HL-60/S4 treated with retinoic acid at 250 ng/mL for 4 days and 3 days (cell line): Measurements from ENCODE around the gene HILPDA.

ENCODE experiments used
- in situ Hi-C: fragments of 300-500 bp; cut with MboI; formaldehyde crosslinking; loops from 2 replicates; pipeline ENCODE4 v1.7.0; 2022; ENCODE audit warnings: low sequenced_read_pairs

Gene HILPDA, protein sequence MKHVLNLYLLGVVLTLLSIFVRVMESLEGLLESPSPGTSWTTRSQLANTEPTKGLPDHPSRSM

DNA sequence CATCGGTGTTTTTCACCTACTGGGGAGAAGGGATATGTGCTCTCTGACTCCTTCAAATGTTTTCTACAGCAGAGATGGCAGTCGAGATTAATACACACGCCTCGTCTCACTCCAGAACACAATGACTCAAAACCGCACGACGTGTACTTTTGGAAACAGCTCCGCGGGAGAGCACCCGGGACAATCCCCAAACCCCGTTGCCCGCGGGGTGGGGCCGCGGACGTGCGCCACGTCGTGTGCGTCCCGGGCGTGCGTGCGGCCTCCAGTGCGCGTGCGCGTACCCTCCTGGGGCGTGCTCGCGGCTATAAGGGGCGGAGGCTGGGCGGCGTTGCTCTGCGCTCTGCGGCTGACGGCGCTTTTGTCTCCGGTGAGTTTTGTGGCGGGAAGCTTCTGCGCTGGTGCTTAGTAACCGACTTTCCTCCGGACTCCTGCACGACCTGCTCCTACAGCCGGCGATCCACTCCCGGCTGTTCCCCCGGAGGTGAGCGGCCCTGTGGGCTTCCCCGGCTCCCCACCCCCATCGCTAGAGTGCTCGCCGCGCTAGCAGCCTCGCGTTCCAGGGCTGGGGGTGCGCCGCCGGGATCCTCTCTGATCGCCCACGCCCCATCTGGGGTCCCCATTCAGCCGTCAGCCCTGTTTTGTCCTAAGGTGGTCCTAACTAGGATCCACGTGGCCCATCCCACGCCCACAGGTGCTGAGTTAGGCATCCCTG lies at the start of gene HILPDA:
Gene HILPDA, plus strand, starts transcription at position 336 of the 712 bp plus-strand sequence. CDS start 1,391 bp downstream, outside the sequence.
- in situ Hi-C loops = no loop called here

DNA sequence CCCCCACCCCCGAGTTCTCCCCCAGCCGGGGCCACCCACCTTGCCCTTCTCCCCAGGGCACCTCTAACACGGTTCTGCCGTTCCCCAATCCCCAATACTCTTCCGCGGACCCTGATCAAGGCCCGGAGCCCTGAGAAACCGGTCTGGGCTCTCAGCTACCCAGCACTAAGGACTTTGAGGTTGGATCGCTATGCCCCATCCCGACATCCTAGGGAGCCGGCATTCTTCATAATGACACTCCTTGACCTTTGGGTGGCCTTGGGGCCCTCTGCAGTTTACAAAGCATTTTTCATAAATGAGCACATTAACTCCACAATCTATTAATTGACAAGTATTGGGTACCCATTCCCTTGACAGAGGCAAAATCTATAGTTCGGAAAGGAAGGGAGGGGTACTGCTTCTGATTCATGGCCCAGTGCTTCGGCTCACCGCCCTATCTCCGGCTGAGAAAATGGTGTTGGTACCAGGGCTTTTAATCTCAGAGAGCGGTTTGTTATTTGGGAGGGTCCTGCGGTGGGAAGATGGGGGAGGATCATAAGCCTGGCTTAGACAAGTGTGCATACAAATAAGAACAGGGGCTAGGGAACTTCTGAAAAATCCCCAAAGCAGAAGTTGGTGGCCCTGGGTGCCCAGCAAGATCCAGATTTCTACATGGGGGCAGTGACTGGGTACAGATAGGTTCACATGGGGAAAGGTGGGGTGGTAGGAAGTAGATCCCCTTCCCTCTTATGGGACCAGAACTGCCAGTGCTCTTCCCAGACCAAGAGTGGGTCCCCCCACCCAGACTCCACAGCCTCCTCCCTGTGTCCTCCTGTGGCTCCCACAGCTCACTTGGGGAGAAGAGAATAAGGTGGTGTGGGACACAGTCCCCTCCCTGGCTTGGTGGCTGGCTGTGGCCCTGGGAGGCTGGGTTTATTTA lies 49.1 kb upstream of the HILPDA start:
- in situ Hi-C loops = no loop called here

DNA sequence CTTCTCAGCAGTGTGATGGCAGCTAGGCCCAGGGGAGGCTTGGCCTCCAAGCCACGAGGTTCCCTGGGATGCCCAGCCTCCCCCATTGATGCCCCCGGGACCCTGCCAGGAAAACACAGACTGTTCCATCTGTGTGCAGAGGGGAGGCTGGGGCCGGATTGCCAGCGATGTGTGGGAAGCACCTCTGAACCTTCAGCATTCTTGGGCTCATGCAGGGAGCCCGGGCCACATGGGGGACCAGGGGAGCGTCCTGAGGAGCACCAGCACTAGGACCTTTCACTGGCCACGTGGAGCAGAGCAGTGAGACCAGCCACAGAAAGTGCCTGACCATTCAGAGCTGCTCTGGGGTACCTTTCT lies 48.5 kb upstream of the HILPDA start:
- in situ Hi-C loops = no loop called here

DNA sequence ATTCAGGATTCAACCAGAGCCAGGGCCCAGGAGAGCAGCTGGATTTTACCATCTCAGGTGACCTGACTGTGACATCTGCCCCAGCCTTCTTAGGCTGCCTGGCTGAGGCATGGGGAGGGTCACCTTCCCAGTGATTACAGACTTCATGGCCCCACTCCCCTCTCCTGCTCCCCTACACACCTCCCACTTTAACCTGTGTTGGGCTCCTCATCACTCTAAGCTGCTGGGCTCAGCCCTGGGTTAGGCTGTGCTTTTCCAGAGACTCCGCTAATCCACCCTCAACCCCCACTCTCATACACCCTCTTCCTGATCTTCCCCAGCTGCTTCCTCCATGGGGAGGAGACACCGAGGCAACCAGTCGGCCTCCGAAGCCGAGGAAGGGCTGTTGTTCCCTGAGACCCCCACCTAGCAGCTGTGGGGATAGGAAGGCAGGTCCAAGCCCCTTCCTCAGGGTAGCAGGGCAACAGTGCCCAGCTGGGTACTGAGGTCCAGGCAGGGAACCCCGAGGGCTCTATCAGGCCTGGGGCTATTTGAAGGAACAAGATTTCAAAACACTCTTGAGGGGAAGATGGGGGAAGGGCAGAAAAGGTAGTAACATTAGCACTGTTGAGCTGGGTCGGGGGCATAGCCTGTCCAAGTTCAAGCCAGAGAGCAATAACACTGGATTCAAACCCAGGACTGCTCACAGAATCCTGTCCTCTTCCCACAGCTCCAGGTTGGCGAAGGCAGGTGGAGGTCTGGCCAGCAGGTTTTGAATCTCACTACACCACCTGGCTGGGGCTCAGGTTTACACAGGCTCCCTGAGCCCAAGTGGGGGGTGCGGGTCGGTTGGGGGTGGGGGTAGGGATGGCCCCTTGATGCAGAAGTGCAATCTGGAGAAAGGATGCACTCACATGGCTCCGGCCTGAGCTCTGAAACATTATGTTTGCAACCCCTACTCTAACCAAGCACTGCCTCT lies 47.6 kb upstream of the HILPDA start:
- in situ Hi-C loops = no loop called here

DNA sequence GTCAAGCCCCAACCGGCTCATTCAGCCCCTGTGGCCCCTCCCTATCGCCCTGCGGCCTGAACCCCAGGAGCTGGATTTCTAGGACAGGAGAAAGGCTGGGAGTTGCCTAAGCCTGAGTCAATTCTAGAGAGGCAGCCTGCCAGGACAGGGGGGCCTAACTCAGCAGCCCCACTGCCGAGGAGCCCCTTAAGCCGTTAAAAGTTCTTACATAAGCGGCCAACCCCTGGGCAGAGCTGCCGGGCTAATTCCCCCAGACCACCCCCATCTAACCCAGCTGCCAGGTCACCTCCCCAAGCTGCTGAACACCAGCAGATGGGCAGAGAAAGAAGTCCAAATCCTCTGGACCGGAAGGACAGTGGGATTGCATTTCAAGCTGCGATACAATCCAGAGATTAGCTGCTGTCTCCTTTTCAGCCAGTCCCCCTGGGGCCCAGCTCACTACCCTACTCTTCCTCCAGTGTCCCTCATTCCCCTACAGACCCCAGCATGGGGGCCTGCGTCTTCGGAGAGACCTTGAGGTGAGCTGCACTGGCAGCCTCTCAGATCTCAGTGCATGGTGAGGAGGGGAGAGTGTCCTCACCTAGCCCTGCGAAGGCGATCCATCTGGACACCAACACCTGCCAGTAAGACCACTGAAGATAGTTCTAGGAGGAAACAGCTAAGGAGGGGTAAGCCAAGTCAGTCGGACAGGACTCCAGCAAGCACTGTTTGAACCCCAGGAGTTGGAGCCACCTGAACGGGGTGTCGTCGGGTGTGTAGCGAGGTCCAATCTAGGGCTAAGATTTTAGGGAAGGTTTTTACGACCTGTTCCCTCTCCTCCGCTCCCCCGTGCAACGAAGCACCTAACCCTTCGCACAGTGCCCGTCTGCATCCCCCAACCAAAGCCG lies 46.7 kb upstream of the HILPDA start:
- in situ Hi-C loops = no loop called here

DNA sequence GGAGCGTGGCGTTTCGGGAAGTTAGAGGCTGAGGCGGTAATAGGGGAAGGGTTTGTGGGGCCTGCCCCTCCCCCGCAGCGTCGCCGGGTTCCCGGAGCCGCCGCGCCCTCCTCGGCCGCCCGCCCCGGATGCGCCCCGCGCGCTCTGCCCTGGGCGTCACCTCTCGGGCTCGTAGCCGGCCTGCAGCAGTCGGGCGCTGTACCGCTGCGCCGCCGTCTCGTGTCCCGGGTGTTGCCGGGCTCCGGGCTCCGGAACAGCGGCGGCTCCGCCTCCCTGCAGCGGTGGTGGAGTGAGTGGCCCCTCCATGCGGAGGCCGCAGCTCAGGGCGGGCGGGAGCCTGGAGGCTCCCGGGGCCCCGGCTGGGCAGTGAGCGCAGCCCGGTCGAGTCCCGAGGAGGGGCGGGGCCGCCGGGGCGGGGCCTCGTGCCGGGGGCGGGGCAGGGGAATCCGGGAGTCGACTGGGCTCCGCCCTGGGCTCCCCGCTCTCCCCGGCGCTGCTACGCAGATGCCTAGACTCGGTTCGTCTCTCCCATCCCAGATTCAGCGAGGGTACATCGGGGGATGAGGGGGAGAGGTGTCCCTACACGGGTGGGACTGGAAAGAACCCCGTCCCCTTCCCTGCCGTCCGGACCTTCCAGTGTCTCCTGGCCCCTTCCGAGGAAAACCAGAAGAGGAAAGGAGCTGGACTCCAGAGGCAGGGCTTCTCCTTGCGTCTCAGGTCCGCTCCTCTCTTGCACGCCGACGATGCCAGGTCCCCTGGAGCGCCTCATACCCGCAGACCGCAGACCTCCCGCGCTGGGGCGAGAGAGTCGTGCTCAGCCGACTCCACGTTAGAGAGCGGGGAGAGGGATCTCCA lies 45.9 kb upstream of the HILPDA start, which contains the start of gene IMPDH1:
Gene IMPDH1, minus strand, starts transcription at position 387 of the 855 bp plus-strand sequence. Its CDS starts 81 bp downstream, at position 306.
- in situ Hi-C loops = no loop called here

DNA sequence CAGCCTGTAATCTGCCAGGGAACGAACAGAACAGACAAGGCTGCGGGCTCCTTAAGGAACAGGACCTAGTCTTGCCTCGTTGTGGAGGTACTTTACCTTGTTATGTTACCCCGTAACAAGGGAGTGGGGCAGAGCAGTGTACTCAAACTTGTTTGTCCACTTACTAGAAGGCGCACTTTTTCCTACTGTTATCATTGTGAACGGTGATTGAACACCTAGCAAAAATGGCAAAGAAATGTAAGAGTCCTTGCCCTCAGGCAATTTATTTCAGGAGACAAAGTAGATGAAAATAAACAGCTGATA lies 45.3 kb upstream of the HILPDA start:
- in situ Hi-C loops = no loop called here

DNA sequence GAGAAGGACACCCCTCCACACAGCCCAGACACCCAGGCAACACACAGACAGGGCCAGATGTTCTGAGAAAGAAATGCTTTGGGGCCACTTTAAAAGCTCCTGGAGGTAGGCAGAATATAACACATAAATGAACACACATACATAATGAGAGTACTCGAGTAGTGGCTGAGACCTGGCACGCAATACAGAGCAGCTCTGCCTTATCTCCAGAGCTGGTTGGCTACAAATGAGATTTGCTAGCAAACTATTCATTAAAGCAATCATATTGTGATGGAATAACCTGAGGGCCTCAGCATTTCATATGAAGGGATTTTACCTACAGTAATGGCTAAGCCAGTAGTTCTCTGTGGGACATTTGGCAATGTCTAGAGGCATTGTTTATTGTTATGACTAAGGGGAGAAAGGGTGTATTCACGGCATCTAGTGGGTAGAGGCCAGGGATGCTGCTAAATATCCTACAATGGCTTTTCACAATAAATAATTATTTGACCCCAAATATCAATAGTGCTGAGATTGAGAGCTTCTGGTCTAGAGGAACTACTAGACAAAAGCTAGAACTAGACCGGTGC lies 40.4 kb upstream of the HILPDA start:
- in situ Hi-C loops = no loop called here

DNA sequence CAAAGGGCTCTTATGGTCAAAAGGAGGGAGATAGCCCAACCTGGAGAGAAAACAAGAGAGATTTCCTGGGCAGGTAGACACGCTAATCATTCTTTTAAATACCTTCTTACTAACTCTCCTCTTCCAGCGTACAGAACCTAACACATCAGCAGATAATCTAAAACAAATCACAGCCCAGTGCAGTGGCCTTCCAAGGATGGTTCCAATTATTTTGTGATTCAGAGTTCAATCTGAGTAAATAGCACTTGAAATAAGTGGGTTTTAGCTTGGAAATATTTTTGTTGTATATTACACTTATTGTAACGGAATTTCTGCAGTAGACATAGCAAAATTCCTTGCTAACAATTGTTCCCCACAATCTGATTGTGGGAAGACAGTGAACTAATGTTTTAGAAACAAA lies 38.6 kb upstream of the HILPDA start:
- in situ Hi-C loops = no loop called here

DNA sequence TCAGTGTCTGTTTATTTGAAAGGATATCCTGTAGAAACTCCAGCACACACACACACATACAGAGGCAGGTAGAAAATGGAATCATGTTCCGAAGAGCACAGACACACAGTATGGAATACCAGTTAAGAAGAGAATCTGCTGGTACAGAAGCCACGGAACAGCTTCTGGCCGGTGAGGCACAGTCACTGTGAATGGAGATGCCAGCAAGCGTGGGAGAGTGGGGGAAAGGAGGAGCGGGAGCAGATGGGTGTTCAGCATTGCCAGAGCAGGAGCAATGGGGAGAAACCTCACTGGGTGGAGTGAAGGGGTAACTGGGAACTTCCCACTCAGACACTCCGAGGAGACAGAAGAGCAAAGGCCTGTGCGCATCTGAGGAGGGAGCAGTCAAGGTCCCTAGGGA lies 36.4 kb upstream of the HILPDA start:
- in situ Hi-C loops = no loop called here

DNA sequence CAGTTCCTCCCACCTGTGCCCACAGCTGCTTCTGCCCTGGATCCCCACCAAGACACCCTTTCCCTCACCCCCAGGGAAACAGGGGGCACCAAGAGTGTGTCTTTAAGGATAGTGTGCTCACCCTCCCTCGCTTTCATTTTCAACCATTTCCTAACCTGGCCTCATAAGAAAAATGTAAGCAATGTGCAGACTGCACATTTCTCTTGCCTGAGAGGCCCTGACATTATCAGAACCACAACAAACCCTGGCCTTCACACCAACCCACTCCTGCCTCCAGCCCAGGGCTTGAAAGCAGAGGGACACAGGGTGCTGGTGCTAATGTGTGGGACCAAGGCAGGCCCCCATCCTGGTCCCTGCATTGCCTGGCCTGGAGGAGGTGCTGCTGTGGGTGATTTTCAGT lies 34.9 kb upstream of the HILPDA start:
- in situ Hi-C loops = no loop called here

DNA sequence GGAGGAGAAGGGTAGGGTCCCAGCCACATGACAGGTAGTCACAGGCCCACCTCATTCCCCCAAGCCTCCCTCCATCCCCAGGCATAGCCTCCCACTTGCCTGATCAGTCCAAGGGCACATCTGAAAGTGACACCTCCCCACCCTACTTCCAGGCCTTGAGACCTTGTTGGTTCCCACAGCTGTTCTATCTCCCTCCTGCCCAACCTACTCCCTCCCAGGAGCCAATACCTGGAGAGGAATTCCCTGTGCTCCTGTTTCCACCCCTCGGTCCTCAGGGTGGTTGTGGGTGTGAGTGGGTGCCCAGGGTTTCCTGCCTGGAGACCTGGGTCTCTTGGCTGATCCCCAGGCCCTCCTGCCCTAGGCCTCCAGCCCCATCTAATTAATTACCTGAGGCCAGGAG lies 34.3 kb upstream of the HILPDA start:
- in situ Hi-C loops = no loop called here

DNA sequence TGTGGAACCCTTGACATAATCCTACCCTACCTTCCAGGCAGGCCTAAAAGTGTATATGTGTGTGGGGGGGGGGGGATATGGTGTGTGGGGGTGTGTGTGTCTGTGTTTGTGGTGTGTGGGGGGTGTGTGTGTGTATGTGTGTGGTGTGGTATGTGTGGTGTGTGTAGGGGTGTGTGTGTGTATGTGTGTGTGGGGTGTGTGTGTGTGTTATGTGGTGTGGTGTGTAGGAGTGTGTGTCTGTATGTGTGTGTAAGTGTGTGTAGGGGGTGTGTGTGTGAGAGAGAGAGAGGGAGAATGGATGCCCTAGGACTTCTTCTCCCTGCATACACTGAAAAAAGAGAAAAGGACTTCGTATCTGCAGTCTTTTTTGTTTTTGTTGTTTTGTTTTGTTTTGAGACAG lies 33.6 kb upstream of the HILPDA start:
- in situ Hi-C loops = no loop called here

DNA sequence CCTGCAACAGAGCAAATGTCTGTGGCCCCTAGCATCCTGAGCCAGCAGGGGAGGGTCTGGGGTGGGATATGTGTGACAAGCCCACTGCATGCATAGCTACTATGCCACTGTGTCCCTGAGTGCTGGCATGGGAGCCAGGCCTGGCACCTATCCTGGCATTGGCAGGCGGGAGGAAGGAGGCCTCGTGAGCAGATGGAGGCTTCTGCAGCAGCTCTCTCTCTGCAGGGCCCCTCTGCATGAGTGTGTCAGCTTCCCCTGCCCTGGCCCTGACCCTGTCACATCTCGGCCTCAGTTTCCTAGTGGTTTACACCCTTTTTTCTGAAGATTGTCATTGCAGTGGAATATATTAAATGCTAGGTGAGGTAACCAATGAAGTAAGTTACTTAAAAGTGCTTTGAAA lies 32.8 kb upstream of the HILPDA start:
- in situ Hi-C loops = no loop called here

DNA sequence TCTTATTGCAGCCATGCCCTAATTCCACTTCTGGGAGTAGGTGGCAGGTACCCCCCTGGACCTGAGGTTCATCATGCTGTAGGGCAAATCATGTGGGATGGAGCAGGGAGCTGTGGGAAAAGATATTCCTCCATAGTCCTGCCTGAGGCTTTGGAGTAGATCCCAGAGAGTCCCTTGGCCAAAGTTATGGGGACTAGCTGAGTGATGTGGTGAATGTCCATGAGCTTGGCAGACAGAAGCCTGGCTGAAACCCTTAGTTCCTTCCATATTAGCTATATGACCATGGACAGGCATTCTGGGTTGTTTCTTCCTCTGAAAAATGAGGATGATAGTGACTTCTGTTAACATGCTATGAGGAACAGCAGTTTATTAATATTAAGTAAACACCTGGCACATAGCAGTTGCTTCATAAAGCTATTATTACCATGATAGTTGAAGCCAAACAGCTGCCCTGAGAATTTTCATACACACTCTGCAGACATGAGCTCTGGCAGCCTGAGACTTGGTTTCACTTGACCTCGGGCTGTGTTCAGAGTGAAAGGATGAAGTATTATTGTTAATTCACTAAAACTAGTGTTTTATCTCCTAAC lies 30.9 kb upstream of the HILPDA start:
- in situ Hi-C loops = loop anchor here (5.0 kb wide), 1 partner anchor 38 kb away; no protein-coding TSS in a partner anchor

DNA sequence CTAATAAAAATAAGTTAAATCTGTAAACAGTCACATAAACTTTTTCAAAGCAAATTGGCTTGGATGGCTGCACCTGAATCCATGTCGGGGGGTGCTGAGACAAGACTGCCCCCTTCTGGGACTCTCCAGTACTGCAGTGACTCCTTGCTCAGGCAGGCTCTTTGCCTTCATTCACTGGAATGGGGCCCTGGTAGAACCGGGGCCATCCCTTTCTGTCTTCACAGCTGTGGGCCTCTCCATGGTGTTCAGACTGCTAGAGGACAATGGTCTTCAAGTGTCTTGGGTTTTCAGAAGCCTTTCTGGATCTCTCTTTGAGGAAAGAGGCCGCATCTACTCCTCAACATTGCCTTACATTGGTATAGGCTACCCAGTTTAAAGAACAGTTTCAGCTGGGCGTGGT lies 29.8 kb upstream of the HILPDA start:
- in situ Hi-C loops = loop anchor here (5.0 kb wide), 1 partner anchor 36 kb away; no protein-coding TSS in a partner anchor

DNA sequence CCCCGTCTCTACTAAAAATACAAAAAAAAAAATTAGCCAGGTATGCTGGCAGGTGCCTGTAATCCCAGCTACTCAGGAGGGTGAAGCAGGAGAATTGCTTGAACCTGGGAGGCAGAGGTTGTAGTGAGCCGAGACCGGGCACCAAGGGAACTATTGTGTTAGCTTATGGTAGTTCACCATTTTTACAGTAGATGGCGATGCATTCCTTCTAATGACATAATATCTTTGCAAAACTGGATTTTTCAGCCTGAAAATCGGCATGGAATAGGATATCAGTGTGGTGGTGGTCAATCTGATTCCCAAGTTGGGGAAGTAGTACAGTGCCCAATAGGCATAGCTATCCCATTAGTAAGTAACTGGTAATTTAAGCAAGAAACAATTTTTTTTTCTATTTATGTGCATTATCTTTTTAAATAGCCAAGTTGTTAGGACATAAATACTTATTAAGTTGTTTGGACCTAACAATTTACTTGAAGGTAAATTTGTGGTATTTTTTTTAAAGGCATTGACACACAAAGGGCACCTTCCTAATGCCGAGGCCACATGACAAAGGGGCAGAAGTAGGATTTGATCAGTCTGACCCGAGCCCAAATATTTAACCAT lies 28.3 kb upstream of the HILPDA start:
- in situ Hi-C loops = loop anchor here (5.0 kb wide), 1 partner anchor 35 kb away; no protein-coding TSS in a partner anchor

DNA sequence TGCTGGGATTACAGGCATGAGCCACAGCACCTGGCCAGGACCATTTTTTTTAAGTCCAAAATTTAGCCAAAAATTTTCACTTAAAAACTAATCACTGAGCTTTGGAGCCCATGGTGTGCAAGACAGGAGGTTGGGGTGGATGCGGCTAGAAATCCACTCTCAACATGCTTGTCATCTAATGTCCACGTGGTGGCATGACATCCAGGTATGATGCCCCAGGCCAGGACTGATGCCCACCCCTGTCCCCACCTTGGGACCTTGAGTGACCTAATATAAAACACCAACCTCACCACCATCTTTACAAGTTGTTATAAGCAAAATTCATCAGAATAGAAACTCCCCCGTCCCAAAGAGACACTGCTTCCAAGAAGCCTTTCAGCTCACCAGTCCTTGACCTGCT lies 25.5 kb upstream of the HILPDA start:
- in situ Hi-C loops = no loop called here
